GM23338 (cell line): ENCODE results near the gene CCNK. TPM values are rescaled to one million over a fixed set of nuclear protein-coding genes. Genes with fewer than 3 reads are reported as not detected.

Experiments used
- ATAC-seq: fragments of 200-7000 bp; cut with Tn5 transposase; 3 replicates; pipeline ENCODE4 v1.9.1; 2020
- DNase-seq: peaks from one replicate; pipeline ENCODE4 v3.0.0-alpha.2; 2015; ENCODE audit warnings: low spot score
- H2AFZ ChIP-seq: fragments of 200-600 bp; sonication (generic); 2 replicates; pipeline ENCODE4 v1.8.0; 2016; ENCODE audit warnings: antibody characterized with exemption, mild to moderate bottlenecking, moderate library complexity
- H3F3A ChIP-seq: fragments of 200-600 bp; sonication (generic); replicated peaks from 2 replicates; pipeline ENCODE4 v1.8.0; 2017; ENCODE audit warnings: antibody characterized with exemption, mixed run types, low read depth
- H3K27ac ChIP-seq: fragments of 200-600 bp; sonication (generic); 2 replicates; pipeline ENCODE4 v1.6.1; 2016; ENCODE audit warnings: low read depth
- H3K27me3 ChIP-seq: fragments of 200-600 bp; sonication (generic); 2 replicates; pipeline ENCODE4 v1.8.0; 2016; ENCODE audit warnings: mild to moderate bottlenecking, mixed run types, moderate library complexity; ENCODE audit not compliant: insufficient read depth
- H3K36me3 ChIP-seq: fragments of 200-600 bp; sonication (generic); 2 replicates; pipeline ENCODE4 v1.8.0; 2016; ENCODE audit warnings: mild to moderate bottlenecking; ENCODE audit not compliant: insufficient read depth
- H3K4me1 ChIP-seq: fragments of 200-600 bp; sonication (generic); 2 replicates; pipeline ENCODE4 v1.8.0; 2016; ENCODE audit warnings: mild to moderate bottlenecking, moderate library complexity; ENCODE audit not compliant: insufficient read depth
- H3K4me2 ChIP-seq: fragments of 200-600 bp; sonication (generic); 2 replicates; pipeline ENCODE4 v1.7.1; 2017; ENCODE audit warnings: mixed run types
- H3K4me3 ChIP-seq: fragments of 200-600 bp; sonication (generic); 2 replicates; pipeline ENCODE4 v1.6.1; 2016; ENCODE audit warnings: mixed run types
- H3K79me2 ChIP-seq: fragments of 200-600 bp; sonication (generic); replicated peaks from 2 replicates; pipeline ENCODE4 v1.8.0; 2017; ENCODE audit warnings: mild to moderate bottlenecking; ENCODE audit not compliant: insufficient read depth
- H3K9me2 ChIP-seq: fragments of 200-600 bp; sonication (generic); 2 replicates; pipeline ENCODE4 v1.8.0; 2017; ENCODE audit not compliant: insufficient read depth
- H4K20me1 ChIP-seq: fragments of 200-600 bp; sonication (generic); replicated peaks from 2 replicates; pipeline ENCODE4 v1.8.0; 2017; ENCODE audit warnings: mild to moderate bottlenecking; ENCODE audit not compliant: insufficient read depth
- H3K27ac Mint-ChIP-seq: 2 replicates; pipeline ENCODE4 v1.8.0; 2020; ENCODE audit warnings: inconsistent platforms, mild to moderate bottlenecking, moderate library complexity, mixed read lengths
- H3K27me3 Mint-ChIP-seq: 3 replicates; pipeline ENCODE4 v1.8.0; 2022; ENCODE audit warnings: low read depth, mild to moderate bottlenecking, moderate library complexity, mixed read lengths, inconsistent platforms; ENCODE audit not compliant: insufficient read depth, poor library complexity
- H3K36me3 Mint-ChIP-seq: 3 replicates; pipeline ENCODE4 v1.8.0; 2021; ENCODE audit warnings: low read depth, mild to moderate bottlenecking, inconsistent platforms, moderate library complexity, mixed read lengths
- H3K4me1 Mint-ChIP-seq: 3 replicates; pipeline ENCODE4 v1.8.0; 2020; ENCODE audit warnings: mild to moderate bottlenecking, inconsistent platforms, mixed read lengths
- H3K4me3 Mint-ChIP-seq: 3 replicates; pipeline ENCODE4 v1.8.0; 2021; ENCODE audit warnings: moderate library complexity, mild to moderate bottlenecking, inconsistent platforms, mixed read lengths
- H3K9me3 Mint-ChIP-seq: 3 replicates; pipeline ENCODE4 v1.8.0; 2020; ENCODE audit warnings: moderate library complexity, mild to moderate bottlenecking, inconsistent platforms, mixed read lengths
- EZH2 ChIP-seq: fragments of 200-600 bp; sonication (generic); IDR thresholded peaks from one replicate; pipeline ENCODE4 v1.8.0; 2017; ENCODE audit warnings: antibody characterized with exemption, mild to moderate bottlenecking, low read depth; ENCODE audit not compliant: unreplicated experiment
- EZH2phosphoT487 ChIP-seq: fragments of 200-600 bp; sonication (generic); IDR thresholded peaks from one replicate; pipeline ENCODE4 v1.8.1; 2018; ENCODE audit warnings: antibody characterized with exemption; ENCODE audit not compliant: unreplicated experiment
- NANOG ChIP-seq: IDR thresholded peaks from 2 replicates; pipeline ENCODE4 v1.6.1; 2016; ENCODE audit warnings: antibody characterized with exemption, borderline replicate concordance
- polyA plus RNA-seq: library from polyadenylated mRNA; unstranded; fragments of >200 nt; fragmentation: Nextera tagmentation; extraction: Ambion mirVana; gene quantifications from 2 replicates; pipeline ENCODE4 v1.2.1, GENCODE V29; 2016
- total RNA-seq: library from RNA; depleted of rRNA; stranded (reverse); fragments of >200 nt; shearing (Covaris generic); gene quantifications from 2 replicates; pipeline ENCODE4 v1.2.3, GENCODE V29; 2014
- TF ChIP-seq, protein P1 (sequence below): IDR thresholded peaks from one replicate; pipeline ENCODE4 v1.6.1; 2018; ENCODE audit warnings: antibody characterized with exemption; ENCODE audit not compliant: unreplicated experiment
- TF ChIP-seq, protein P2 (sequence below): fragments of 250-450 bp; sonication (Bioruptor Pico); IDR thresholded peaks from 2 replicates; pipeline ENCODE4 v1.5.0; 2020; ENCODE audit warnings: mild to moderate bottlenecking, moderate library complexity

CCNK gene
- total and polyA plus RNA-seq, 2 experiments from 2014 or later, result 54.0 to 60.6 TPM

DNA sequence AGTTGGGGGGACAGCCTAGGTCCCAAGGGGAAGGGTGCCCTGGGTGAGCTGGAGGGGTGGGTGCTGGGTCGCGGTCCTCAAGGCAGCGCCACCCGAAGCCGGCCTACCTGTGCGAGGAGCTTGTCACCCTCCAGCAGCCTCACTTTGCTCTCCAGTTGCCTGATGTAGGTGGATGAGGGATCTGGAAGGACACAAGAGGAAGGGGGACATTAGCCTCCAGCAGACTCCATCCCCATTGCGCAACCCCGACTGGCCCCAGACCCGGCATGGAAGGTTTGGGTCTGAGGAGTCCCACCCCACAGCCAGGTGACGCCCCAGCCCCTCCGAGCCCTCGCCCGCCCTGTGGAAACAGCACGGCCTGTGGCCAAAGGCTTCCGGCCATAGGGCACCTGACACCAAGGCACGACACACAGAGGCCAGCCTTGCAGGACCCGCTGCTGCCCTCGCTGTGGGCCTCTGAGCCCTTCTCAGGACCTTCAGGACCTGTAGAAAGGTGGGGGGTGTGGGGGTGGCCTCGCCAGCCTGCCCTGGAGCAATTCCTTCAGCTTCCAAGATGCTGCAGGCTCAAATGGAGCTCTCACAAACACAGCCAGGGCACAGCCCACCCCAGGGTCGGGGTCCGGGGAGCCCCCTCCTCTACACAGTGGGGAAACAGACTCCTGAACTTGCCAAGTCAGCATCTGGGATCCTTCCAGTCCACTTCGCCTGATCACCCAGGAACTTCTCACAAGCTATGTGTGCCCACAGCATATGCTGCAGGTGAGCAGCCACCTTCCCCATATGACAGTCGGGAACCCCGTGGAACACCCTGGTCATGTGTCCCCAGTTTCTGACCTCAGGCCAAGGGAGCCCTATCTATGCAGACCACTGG lies 54.9 kb downstream of the CCNK start:
- peaks cover 30% of the 10 kb centered on the region for H3K4me1 Mint-ChIP-seq
- no peak overlapping the region for H3K27ac Mint-ChIP-seq
- H3K36me3 Mint-ChIP-seq, result no peaks in the 10 kb centered on the region
- Histone ChIP-seq H3K79me2 (peaks cover 44% of the 10 kb centered on the region), H3K27me3 (no peaks in the 10 kb centered on the region), H3F3A (no peaks in the 10 kb centered on the region), H3K4me3 (no peak overlapping the region), H3K4me1 (peaks cover 8% of the 10 kb centered on the region), H3K36me3 (no peaks in the 10 kb centered on the region), H3K4me2 (no peak overlapping the region), H3K27ac (no peak overlapping the region), H4K20me1 (no peaks in the 10 kb centered on the region; the same call in 1 of the 2 replicates), H2AFZ (no peak overlapping the region), H3K9me2 (no peaks in the 10 kb centered on the region)
- TF ChIP-seq EZH2phosphoT487, result no peak
- TF ChIP-seq, protein P1, sequence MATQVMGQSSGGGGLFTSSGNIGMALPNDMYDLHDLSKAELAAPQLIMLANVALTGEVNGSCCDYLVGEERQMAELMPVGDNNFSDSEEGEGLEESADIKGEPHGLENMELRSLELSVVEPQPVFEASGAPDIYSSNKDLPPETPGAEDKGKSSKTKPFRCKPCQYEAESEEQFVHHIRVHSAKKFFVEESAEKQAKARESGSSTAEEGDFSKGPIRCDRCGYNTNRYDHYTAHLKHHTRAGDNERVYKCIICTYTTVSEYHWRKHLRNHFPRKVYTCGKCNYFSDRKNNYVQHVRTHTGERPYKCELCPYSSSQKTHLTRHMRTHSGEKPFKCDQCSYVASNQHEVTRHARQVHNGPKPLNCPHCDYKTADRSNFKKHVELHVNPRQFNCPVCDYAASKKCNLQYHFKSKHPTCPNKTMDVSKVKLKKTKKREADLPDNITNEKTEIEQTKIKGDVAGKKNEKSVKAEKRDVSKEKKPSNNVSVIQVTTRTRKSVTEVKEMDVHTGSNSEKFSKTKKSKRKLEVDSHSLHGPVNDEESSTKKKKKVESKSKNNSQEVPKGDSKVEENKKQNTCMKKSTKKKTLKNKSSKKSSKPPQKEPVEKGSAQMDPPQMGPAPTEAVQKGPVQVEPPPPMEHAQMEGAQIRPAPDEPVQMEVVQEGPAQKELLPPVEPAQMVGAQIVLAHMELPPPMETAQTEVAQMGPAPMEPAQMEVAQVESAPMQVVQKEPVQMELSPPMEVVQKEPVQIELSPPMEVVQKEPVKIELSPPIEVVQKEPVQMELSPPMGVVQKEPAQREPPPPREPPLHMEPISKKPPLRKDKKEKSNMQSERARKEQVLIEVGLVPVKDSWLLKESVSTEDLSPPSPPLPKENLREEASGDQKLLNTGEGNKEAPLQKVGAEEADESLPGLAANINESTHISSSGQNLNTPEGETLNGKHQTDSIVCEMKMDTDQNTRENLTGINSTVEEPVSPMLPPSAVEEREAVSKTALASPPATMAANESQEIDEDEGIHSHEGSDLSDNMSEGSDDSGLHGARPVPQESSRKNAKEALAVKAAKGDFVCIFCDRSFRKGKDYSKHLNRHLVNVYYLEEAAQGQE, result no peak
- TF ChIP-seq EZH2, result no peak
- TF ChIP-seq, protein P2, sequence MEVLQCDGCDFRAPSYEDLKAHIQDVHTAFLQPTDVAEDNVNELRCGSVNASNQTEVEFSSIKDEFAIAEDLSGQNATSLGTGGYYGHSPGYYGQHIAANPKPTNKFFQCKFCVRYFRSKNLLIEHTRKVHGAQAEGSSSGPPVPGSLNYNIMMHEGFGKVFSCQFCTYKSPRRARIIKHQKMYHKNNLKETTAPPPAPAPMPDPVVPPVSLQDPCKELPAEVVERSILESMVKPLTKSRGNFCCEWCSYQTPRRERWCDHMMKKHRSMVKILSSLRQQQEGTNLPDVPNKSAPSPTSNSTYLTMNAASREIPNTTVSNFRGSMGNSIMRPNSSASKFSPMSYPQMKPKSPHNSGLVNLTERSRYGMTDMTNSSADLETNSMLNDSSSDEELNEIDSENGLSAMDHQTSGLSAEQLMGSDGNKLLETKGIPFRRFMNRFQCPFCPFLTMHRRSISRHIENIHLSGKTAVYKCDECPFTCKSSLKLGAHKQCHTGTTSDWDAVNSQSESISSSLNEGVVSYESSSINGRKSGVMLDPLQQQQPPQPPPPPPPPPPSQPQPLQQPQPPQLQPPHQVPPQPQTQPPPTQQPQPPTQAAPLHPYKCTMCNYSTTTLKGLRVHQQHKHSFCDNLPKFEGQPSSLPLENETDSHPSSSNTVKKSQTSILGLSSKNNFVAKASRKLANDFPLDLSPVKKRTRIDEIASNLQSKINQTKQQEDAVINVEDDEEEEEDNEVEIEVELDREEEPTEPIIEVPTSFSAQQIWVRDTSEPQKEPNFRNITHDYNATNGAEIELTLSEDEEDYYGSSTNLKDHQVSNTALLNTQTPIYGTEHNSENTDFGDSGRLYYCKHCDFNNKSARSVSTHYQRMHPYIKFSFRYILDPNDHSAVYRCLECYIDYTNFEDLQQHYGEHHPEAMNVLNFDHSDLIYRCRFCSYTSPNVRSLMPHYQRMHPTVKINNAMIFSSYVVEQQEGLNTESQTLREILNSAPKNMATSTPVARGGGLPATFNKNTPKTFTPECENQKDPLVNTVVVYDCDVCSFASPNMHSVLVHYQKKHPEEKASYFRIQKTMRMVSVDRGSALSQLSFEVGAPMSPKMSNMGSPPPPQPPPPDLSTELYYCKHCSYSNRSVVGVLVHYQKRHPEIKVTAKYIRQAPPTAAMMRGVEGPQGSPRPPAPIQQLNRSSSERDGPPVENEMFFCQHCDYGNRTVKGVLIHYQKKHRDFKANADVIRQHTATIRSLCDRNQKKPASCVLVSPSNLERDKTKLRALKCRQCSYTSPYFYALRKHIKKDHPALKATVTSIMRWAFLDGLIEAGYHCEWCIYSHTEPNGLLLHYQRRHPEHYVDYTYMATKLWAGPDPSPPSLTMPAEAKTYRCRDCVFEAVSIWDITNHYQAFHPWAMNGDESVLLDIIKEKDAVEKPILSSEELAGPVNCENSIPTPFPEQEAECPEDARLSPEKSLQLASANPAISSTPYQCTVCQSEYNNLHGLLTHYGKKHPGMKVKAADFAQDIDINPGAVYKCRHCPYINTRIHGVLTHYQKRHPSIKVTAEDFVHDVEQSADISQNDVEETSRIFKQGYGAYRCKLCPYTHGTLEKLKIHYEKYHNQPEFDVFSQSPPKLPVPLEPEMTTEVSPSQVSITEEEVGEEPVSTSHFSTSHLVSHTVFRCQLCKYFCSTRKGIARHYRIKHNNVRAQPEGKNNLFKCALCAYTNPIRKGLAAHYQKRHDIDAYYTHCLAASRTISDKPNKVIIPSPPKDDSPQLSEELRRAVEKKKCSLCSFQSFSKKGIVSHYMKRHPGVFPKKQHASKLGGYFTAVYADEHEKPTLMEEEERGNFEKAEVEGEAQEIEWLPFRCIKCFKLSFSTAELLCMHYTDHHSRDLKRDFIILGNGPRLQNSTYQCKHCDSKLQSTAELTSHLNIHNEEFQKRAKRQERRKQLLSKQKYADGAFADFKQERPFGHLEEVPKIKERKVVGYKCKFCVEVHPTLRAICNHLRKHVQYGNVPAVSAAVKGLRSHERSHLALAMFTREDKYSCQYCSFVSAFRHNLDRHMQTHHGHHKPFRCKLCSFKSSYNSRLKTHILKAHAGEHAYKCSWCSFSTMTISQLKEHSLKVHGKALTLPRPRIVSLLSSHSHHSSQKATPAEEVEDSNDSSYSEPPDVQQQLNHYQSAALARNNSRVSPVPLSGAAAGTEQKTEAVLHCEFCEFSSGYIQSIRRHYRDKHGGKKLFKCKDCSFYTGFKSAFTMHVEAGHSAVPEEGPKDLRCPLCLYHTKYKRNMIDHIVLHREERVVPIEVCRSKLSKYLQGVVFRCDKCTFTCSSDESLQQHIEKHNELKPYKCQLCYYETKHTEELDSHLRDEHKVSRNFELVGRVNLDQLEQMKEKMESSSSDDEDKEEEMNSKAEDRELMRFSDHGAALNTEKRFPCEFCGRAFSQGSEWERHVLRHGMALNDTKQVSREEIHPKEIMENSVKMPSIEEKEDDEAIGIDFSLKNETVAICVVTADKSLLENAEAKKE, result no peak
- TF ChIP-seq NANOG, result no peak
- ATAC-seq (no peak), DNase-seq (no peak)
- H3K27me3 Mint-ChIP-seq, result peaks cover 19% of the 10 kb centered on the region
- no peaks in the 10 kb centered on the region for H3K9me3 Mint-ChIP-seq
- no peak overlapping the region for H3K4me3 Mint-ChIP-seq
